GM12873 (cell line): Measurements from ENCODE around the gene PTPRM.

ENCODE experiments used
- TF ChIP-seq, protein P1 (sequence below): IDR thresholded peaks from 2 replicates; pipeline ENCODE4 v1.5.1; 2012; ENCODE audit warnings: low read depth, mild to moderate bottlenecking, moderate library complexity, low read length, control low read depth; ENCODE audit not compliant: insufficient read depth; ENCODE audit errors: missing control alignments

Gene PTPRM

DNA sequence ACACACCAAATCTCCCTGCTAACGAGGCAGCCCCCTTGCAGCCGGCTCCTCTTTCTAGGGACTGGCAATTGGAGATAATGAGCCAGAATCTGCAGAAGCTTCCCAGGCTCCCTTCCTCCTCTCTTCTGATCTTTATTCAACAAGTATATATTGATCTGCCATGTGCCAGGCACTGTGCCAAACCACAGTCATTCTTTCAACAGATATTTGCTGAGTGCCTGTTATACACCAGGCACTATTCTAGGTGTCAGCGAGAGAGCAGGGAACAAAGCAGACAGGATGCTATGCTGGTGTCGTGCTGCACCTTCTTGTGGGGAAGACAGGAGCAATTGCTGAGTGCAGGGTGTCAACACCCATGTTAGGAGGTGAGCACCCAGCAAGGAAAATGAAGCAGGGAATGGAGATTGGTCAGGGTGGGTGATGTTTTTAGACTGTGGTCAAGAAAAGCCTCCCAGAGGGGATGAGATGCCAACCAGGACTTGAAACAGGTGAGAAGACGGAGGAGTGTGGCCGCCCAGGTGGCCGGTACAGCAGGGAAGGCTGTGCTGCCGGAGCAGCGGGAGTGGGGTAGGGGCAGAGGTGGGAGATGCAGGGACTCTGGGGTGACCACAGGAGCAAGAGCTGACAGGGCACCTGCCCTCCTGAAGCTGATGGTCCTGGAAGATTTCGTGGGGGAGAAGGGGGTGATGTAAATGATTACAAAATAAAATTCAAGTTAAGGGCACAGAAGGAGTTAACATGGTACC, 734.5 kb downstream of the PTPRM start:
- TF ChIP-seq, protein P1, sequence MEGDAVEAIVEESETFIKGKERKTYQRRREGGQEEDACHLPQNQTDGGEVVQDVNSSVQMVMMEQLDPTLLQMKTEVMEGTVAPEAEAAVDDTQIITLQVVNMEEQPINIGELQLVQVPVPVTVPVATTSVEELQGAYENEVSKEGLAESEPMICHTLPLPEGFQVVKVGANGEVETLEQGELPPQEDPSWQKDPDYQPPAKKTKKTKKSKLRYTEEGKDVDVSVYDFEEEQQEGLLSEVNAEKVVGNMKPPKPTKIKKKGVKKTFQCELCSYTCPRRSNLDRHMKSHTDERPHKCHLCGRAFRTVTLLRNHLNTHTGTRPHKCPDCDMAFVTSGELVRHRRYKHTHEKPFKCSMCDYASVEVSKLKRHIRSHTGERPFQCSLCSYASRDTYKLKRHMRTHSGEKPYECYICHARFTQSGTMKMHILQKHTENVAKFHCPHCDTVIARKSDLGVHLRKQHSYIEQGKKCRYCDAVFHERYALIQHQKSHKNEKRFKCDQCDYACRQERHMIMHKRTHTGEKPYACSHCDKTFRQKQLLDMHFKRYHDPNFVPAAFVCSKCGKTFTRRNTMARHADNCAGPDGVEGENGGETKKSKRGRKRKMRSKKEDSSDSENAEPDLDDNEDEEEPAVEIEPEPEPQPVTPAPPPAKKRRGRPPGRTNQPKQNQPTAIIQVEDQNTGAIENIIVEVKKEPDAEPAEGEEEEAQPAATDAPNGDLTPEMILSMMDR, result no peak

DNA sequence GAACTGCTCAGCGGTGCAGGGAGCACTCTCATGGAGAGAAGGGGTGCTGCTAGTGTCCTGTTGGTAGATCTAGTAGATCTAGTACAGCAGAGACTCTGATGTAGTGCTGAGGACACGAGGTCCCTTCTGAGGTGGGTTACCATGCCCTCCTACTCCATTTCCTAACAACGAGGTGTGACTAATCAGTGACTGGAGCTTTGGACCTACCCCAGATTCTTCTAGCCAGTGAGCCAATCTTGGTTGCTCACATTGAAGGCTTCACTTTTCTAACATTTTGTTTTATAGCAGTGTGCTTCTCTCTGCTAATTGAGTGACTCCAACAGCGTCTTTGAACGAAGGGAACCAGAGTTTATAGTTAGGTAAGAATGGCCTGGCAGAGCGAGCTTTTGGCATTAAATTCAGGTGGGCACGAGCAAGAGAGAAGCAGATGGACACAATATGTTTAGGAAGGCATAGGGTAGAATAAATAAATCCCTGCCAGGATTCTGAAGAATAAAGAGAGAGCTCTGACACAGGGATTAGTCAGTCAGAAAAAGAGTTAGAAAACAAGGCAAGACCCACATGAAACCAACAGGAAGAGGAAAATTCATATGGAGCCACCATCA, 736.1 kb downstream of the PTPRM start:
- TF ChIP-seq, protein P1, result no peak

DNA sequence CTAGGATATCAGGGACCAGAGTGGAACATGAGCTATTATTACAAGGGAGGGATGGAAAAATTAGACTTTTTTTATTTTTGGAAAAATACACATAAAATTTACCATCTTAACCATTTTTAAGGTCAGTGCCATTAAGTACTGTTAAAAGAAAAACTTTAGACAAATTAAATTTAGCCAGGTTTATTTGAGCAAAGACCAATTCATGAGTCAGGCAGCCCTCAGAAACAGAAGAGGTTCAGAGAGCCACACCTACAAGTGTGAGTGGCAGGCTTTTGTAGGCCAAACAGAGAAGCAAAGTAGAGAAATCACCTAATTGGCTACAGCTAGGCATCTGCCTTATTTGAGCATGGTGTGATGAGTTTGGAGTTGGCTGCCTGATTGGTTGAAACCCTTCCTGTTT, 740.8 kb downstream of the PTPRM start:
- TF ChIP-seq, protein P1, result no peak

DNA sequence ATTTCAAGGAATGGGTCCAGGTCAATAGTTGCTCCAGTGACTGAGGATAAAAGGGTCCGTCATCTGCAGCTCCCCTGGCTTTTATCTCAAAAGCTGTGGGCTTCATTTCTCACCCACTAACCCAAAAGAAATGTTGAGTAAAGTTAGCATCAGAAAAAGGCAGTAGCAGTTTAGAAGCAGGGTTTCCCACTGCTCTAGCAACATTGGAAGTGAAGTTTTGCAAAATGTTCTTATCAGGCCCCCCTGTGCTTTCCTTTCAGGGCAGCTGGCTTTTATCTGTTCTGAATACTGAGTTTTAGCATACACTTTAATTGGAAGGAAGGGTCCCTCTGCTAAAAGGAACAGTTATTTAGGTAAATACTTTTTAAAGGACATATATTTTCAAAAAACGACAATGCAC, 745.9 kb downstream of the PTPRM start:
- TF ChIP-seq, protein P1, result no peak

DNA sequence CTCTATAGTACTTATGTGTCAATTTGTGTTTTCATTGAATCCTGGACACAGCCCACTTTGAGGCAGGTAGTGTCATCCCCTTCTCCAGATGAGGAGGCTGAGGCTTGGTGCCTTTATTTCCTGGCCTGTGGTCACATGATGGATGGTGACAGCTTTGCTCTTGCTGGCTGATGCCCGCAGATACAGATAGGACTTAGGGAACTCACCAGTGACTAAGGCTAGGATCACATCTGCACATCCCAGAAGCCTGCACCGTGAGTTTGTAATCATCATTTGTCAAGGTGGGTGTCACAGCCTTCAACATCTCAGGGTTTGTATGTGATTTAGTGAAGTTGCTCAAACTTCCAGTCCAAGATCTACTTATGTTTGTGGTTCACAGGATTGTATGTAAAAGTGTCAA, 747.0 kb downstream of the PTPRM start:
- TF ChIP-seq, protein P1, result no peak

DNA sequence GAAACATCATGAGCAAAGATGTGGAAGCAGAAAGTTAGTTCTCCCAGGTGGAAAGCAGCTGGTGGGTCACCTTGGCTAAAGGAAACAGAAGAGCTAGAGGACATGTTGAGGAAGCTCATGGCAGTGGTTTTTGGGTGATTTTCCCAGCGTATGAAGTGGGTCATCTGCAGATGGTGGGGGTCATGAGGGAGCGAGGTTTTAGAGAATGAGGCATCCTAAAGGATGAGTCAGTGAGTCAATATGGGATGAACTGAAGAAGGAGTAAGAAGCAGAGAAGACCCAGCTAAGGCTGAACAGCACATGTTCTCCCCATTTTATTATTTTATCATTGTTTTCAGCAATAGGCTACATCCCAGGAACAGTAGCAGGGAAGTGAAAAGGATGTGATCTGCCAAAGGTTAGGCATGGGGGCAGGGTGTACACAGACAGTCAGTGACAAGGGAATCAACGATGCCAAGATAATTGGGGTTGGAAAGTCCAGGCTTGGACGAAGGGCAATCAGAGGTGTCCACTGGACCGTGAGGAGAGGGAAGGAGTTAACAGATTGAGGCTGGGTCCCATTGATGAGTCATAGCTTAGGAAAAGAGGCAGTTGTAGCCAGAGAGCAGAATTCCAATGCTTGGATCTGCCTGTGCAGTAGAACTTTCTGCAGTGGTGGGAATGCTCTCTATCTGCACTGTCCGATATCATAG, 752.8 kb downstream of the PTPRM start:
- TF ChIP-seq, protein P1, result no peak

DNA sequence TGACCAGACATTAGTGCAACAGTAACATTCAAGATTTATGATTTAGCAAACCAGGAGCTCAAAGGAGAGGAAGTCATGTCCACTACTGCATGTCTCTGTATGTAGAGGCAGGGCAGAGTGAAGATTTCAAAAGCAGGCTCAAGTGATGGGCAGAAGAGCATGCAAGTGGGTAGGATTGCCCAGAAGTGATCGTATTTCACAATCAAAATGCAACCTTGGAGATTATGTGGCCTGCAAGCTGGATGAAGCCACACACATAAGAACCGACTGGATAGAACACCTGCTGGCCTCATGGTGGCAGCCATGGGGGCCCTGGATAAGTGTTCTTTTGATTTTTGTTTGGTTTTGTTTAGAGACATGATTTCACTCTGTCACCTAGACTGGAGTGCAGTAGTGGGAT, 755.4 kb downstream of the PTPRM start:
- TF ChIP-seq, protein P1, result no peak
